ENCODE measurements around the gene ZMYND8.
"Not testable (repeated sequence)": the region's sequence is repeated elsewhere in the genome, so short reads cannot be mapped to it uniquely, and the experiment has no call there.

Gene ZMYND8

GRCh38 chr20:47370850-47371782 is 14.6 kb upstream of the ZMYND8 start:
- no peak for DNase-seq (ENCODE audit: low read depth in 2 of 2)

- DNase-seq (ENCODE audit: low read depth in 2 of 2): no peak
These were observed 13.7 kb upstream of the ZMYND8 start for GRCh38 chr20:47370214-47370613.

DNA sequence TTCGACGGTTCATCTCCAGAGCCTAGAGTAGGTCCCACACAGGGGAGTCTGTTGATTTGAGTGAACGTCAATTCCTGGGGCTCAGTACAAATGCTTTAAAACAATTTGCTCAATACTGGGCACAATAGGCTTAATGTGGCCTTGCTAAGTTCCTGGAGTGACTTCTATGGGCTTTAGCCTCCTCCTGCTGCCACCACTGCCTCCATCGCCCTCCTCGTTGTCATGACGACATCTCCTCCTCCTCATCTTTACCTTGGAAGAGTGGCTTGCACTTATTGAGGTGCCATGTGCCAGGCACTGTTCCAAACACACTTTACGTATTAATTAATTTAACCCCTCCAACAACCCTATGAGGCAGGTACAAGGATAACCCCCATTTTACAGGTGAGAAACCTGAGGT is 11.8 kb upstream of the ZMYND8 start:
- DNase-seq (ENCODE audit: low read depth in 2 of 2): no peak

- not testable (repeated sequence) for DNase-seq (ENCODE audit: low read depth in 2 of 2)
These were observed 9.8 kb upstream of the ZMYND8 start for GRCh38 chr20:47366301-47366700.

DNA sequence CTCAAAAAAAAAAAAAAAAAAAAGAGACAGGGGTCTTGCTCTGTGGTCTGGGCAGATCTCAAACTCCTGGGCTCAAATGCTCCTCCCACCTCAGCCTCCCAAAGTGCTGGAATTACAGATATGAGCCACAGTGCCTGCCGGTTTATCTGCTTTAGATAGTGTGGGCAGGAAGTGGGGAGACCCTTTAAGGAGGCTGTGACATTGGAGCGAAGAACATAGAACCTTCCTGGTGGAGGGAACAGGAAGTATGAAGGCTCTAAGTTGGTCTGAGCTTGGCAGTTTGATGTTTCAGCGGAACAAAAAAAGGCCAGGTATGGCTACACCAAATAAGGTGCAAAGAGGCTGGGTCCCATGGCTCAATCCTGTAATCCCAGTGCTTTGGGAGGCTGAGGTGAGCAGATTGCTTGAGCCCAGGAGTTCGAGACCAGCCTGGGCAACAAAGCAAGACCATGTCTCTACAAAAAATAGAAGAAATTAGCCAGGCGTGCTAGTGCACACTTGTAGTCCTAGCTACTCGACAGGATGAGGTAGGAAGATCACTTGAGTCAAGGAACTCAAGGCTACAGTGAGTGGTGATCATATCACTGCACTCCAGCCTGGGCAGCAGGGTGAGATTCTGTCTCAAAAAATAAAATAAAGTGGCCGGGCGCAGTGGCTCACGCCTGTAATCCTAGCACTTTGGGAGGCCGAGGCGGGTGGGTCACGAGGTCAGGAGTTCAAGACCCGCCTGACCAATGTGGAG is 8.7 kb upstream of the ZMYND8 start:
- no peak for DNase-seq (ENCODE audit: low read depth in 2 of 2)

- DNase-seq (ENCODE audit: low read depth in 2 of 2): no peak
These were observed 6.1 kb upstream of the ZMYND8 start for GRCh38 chr20:47362361-47363219.

DNA sequence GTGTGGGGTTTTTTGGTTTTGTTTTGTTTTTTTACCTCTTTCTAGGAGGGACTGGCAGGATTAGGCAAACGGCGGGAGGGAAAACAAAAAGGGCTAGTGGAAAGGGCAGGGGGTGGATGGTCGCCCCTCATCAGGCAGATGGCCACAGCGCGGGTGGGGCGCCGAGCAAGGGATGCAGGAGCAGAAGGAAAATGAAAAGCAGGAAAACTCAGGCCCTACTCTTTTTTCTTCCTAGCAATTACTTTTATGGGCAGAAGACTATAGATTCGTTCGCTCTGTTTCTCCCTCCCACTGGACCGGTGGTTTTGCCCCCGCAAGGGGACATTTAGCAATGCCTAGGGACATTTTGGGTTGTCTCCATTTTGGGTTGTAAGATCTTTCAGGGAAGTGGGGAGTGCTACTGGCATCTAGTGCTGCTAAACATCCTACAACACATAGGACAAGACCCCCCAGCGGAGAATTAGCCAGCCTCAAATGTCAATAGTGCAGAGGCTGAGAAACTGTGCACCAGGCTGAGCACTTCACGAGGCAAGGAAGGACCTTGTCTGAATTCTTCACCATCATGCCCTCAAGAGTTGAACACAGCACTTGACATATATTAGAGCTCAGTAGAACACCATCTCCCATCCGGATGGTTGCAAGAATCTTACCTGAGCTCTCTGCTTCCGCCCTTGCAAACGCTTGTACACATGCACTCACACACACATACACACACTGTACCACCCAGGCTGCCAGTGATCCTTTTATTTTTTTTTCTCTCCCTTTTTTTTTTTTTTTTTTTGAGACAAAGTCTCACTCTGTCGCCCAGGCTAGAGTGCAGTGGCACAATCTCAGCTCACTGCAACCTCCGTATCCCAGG is 4.8 kb upstream of the ZMYND8 start:
- DNase-seq (ENCODE audit: low read depth in 2 of 2): no peak

GRCh38 chr20:47360297-47361056 is 4.0 kb upstream of the ZMYND8 start:
- DNase-seq (ENCODE audit: low read depth in 2 of 2): no peak

GRCh38 chr20:47359530-47360296 is 3.2 kb upstream of the ZMYND8 start:
- DNase-seq (ENCODE audit: low read depth in 2 of 2): no peak

GRCh38 chr20:47358672-47359529 is 2.4 kb upstream of the ZMYND8 start:
- DNase-seq (ENCODE audit: low read depth in 2 of 2): peak; percentile 75 to 79

- no peak for DNase-seq (ENCODE audit: low read depth in 2 of 2)
These were observed 1.7 kb upstream of the ZMYND8 start for GRCh38 chr20:47358039-47358671.

DNA sequence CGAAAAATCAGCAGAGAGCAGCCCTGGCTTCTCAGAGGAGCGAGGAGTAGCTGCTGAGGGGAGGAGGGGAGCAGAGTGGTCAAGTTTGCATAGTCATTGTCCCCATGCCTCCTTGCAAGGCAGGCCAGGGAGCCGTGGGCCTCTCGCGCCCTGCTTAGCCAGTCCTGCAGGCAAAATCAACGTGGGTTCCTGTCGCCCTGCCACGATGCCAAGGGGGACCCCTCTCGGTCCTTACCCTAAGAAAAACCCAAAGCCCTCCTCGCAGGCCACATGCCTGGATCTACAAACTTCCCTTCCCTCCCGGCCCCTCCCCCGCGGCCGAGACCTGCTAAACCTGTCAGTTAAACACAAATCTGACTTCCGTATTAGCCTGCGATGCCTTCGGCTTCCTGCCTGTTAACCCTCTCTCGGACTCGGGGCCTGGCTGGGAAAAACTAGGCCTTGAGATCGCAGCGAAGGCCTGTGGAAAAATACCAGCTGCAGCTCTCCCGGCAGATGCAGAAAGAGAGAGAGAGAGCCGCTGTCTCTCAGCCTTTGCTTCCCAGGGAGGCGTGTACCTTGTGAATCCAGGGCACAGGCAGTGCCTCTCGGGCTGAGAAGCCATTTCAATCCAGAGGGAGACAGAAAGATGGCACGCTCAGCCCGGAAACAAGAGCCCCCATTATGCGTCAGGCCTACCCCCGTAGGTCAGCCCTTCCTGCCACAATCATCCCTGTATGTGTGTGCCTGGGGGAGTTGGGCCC is 968 bp upstream of the ZMYND8 start:
- peak in 1 of 2 experiments; percentile 69 for DNase-seq (ENCODE audit: low read depth in 2 of 2)

DNA sequence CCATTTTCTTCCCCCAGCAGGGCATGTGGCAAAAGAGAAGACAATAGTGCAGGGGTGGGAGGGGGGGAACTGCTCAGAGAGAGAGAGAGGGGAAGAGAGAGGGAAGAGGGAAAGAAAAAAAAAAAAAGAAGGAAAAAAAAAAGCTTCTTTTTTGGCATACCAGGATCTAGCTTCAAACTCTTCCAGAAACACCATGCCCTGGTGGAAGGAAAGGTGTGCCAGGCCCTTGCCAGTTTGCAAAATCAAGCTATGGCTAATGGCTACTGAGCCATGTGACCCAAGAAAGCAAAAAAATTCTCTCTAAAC is 326 bp downstream of the ZMYND8 start:
- no peak for DNase-seq (ENCODE audit: low read depth in 2 of 2)

DNA sequence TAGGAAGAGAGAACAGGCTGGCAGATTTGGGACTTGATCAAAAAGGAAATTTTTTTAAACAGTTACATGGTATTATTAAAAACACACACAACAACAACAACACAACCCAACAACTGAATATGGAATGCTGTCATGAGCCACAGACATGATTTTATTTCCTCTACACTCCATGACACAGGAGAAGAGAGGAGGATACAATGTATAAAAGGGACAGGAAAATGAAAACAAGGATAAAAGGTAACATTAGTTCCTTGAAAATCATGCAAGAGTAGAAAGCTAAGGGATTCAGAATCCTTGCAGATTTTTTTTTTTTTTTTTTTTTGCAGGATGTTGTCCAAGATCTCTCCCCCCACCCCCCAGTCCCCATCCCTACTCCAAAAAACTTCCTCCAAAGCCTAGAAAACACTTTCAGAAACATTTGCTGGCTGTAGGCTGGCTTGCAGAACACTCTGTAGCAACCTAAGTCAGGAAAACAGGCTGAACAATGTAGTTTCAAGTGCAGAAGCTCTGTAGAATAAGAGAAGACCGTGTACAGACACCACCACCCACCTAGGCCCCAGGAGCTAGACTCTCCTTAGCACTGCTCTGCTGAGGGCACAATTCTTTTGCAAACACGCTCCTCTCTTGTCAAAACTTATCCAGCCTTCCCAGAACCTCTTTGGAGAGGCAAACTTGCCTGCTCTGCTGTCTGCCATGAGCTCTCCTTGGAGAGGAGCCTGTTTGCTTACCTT is 845 bp downstream of the ZMYND8 start:
- no peak for DNase-seq (ENCODE audit: low read depth in 2 of 2)

- no peak for DNase-seq (ENCODE audit: low read depth in 2 of 2)
These were observed 1.6 kb downstream of the ZMYND8 start for GRCh38 chr20:47354714-47355488.

- no peak for DNase-seq (ENCODE audit: low read depth in 2 of 2)
These were observed 2.1 kb downstream of the ZMYND8 start for GRCh38 chr20:47354464-47354713.

All from fibroblast of skin of left quadriceps (primary cell).